ENCODE data around the gene DNM3.

The DNM3 gene

DNA sequence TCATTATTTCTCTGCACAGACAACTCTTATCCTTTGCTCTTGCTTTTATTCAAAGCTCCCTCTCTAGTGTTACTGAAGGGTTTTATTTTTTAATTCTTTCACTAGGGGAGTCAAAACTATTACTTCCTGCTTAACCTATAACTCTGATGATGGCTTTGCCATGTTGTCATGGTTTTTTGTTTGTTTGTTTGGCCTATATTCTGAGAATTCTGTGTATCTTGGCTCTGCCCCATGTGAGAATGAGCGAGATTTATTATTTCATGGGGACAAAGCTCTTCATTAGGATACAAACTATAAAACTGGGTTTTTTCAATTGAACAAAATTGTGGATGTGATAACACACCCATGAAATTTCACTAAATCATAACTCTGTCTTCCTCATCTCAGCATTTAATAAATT lies 388.6 kb downstream of the DNM3 start:
- Histone ChIP-seq H3K9me3 (no peaks in the 10 kb centered on the region), H3K27ac (no peak overlapping the region), H3K27me3 (no peaks in the 10 kb centered on the region), H3K36me3 (no peaks in the 10 kb centered on the region), H3K4me1 (ENCODE audit: control insufficient read depth in 1 of 2, insufficient read depth in 1 of 2, low read depth in 1 of 2, low read length in 1 of 2) (no peaks in the 10 kb centered on the region), H3K4me3 (ENCODE audit: low read depth in 1 of 2, low read length in 1 of 2) (no peak overlapping the region)
- TF ChIP-seq, protein P1, sequence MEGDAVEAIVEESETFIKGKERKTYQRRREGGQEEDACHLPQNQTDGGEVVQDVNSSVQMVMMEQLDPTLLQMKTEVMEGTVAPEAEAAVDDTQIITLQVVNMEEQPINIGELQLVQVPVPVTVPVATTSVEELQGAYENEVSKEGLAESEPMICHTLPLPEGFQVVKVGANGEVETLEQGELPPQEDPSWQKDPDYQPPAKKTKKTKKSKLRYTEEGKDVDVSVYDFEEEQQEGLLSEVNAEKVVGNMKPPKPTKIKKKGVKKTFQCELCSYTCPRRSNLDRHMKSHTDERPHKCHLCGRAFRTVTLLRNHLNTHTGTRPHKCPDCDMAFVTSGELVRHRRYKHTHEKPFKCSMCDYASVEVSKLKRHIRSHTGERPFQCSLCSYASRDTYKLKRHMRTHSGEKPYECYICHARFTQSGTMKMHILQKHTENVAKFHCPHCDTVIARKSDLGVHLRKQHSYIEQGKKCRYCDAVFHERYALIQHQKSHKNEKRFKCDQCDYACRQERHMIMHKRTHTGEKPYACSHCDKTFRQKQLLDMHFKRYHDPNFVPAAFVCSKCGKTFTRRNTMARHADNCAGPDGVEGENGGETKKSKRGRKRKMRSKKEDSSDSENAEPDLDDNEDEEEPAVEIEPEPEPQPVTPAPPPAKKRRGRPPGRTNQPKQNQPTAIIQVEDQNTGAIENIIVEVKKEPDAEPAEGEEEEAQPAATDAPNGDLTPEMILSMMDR (IDR thresholded peaks at IDR 0.05) = no peak

DNA sequence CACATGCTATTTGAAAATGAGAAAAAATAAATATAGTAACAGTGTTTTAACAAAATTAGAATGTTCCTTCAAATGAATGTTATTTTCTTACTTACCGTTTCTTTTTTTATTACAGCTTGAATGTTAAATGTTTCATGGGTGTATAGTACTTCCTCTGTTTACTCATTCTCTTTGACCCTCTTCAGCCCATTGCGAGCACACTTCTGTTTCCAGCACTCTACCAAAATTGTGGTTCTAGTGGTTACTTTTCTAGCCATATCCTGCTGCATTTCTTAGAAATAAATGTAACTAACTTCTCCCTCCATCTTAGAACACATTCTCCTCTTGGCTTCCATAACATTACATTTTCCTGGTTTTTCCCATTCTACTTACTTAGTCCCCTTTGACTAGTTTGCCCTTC lies 389.2 kb downstream of the DNM3 start:
- Histone ChIP-seq H3K27ac (no peak overlapping the region), H3K4me1 (ENCODE audit: control insufficient read depth in 1 of 2, insufficient read depth in 1 of 2, low read depth in 1 of 2, low read length in 1 of 2) (no peaks in the 10 kb centered on the region), H3K9me3 (no peaks in the 10 kb centered on the region), H3K4me3 (ENCODE audit: low read depth in 1 of 2, low read length in 1 of 2) (no peak overlapping the region), H3K27me3 (no peaks in the 10 kb centered on the region), H3K36me3 (no peaks in the 10 kb centered on the region)
- TF ChIP-seq, protein P1 (IDR thresholded peaks at IDR 0.05) = no peak

DNA sequence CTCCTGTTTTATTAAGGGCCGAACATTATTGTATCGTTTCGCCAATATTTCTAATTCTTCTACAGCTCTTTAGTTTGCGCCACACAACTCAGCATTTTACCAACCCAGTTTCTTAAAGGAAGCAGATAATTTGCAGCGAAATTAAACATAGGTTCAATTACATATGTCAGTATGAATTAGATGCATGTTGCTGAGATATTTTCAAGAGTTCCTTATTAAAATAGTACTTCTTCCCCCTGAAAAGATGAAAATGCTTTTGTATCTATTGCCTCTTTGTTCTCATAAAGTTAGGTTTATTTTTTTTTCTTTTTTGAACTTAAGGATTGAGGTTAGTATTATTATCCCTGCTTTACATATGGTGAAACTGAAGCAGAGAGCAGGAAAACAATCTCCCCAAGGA lies 395.7 kb downstream of the DNM3 start:
- H3K9me3 ChIP-seq = no peaks in the 10 kb centered on the region
- H3K27me3 ChIP-seq = no peaks in the 10 kb centered on the region
- no peaks in the 10 kb centered on the region for H3K36me3 ChIP-seq
- H3K4me1 ChIP-seq (ENCODE audit: control insufficient read depth in 1 of 2, insufficient read depth in 1 of 2, low read depth in 1 of 2, low read length in 1 of 2) = no peaks in the 10 kb centered on the region
- no peak overlapping the region for H3K27ac ChIP-seq
- TF ChIP-seq, protein P1 (IDR thresholded peaks at IDR 0.05) = no peak
- no peak overlapping the region for H3K4me3 ChIP-seq (ENCODE audit: low read depth in 1 of 2, low read length in 1 of 2)

DNA sequence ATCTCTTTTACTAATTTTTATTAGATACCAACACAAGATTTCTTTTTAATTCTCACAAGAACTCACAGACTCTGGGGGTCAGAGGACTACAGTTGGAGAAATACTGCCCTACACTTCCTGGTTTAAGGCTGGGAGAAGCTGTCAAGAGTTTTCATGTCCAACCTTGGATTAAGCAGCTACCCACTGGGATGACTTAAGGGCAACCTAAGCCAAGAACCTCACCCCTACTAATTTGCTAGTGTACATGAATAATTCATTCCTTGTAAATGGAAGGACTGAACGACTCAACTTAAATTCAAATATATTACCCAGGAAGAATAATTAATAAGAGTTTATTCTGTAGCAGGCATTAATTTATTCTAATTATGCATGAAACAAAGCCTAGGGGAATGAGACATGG lies 396.9 kb downstream of the DNM3 start:
- Histone ChIP-seq H3K27me3 (no peaks in the 10 kb centered on the region), H3K36me3 (no peaks in the 10 kb centered on the region), H3K4me3 (ENCODE audit: low read depth in 1 of 2, low read length in 1 of 2) (no peak overlapping the region), H3K9me3 (no peaks in the 10 kb centered on the region), H3K27ac (no peak overlapping the region), H3K4me1 (ENCODE audit: control insufficient read depth in 1 of 2, insufficient read depth in 1 of 2, low read depth in 1 of 2, low read length in 1 of 2) (no peaks in the 10 kb centered on the region)
- TF ChIP-seq, protein P1 (IDR thresholded peaks at IDR 0.05) = no peak

DNA sequence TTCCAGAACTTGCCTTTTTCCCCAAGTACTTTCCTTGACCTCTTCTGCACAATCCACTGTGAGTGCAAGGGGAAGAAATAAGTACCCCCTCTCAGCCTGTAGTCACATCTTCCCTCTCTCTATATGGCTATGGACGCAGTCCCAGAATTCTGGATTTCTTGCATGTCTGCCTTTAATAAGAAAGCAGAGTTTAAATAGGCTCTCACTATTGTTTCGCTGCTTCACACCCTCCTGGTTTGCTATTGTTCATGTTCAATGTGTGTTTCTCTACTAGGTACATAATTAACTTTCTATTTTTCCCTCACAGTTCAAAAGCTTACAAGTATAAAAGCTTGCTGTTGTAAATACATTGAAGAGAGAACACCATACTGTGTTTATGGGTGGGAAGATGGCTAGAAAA lies 397.7 kb downstream of the DNM3 start:
- TF ChIP-seq, protein P1 (IDR thresholded peaks at IDR 0.05) = no peak
- no peaks in the 10 kb centered on the region for H3K9me3 ChIP-seq
- no peaks in the 10 kb centered on the region for H3K27me3 ChIP-seq
- no peaks in the 10 kb centered on the region for H3K36me3 ChIP-seq
- no peaks in the 10 kb centered on the region for H3K4me1 ChIP-seq (ENCODE audit: control insufficient read depth in 1 of 2, insufficient read depth in 1 of 2, low read depth in 1 of 2, low read length in 1 of 2)
- no peak overlapping the region for H3K27ac ChIP-seq
- no peak overlapping the region for H3K4me3 ChIP-seq (ENCODE audit: low read depth in 1 of 2, low read length in 1 of 2)

DNA sequence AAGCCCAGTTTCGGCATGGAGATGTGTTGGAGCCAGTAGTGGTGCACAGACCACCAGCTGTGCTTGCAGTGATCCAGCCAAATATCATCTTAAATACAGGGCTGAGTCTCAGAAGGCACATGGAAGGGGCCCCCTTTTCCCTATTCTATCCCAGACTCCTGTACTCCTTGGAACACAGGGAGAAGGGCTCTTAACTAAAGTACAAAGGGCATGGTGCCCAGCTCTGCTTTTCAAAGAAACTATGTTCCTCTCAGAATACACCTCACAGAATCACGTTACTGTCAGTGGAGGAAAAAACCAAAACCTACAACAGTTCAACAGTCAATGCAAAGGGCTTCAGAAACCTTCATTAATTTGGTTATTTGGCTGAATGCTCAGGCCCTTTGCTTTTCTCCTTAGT lies 398.6 kb downstream of the DNM3 start:
- Histone ChIP-seq H3K9me3 (no peaks in the 10 kb centered on the region), H3K27ac (no peak overlapping the region), H3K4me1 (ENCODE audit: control insufficient read depth in 1 of 2, insufficient read depth in 1 of 2, low read depth in 1 of 2, low read length in 1 of 2) (no peaks in the 10 kb centered on the region), H3K27me3 (no peaks in the 10 kb centered on the region), H3K36me3 (no peaks in the 10 kb centered on the region), H3K4me3 (ENCODE audit: low read depth in 1 of 2, low read length in 1 of 2) (no peak overlapping the region)
- TF ChIP-seq, protein P1 (IDR thresholded peaks at IDR 0.05) = no peak

Data from neutrophil (primary cell).